DND-41 (cell line): ENCODE results near the gene TMEM175.
"Not testable (repeated sequence)": the region's sequence is repeated elsewhere in the genome, so short reads cannot be mapped to it uniquely, and the experiment has no call there.

Experiments used
- CTCF ChIP-seq: IDR thresholded peaks from 2 replicates; pipeline ENCODE4 v1.5.1; 2012; ENCODE audit warnings: borderline replicate concordance, low read length, moderate library complexity, mild to moderate bottlenecking; ENCODE audit not compliant: poor library complexity, severe bottlenecking; ENCODE audit errors: extremely low read depth
- EZH2 ChIP-seq: IDR thresholded peaks from 3 replicates; pipeline ENCODE4 v1.6.1; 2012; ENCODE audit warnings: borderline replicate concordance, low read depth, mild to moderate bottlenecking, moderate library complexity, low read length, inconsistent platforms; ENCODE audit not compliant: severe bottlenecking

DNA sequence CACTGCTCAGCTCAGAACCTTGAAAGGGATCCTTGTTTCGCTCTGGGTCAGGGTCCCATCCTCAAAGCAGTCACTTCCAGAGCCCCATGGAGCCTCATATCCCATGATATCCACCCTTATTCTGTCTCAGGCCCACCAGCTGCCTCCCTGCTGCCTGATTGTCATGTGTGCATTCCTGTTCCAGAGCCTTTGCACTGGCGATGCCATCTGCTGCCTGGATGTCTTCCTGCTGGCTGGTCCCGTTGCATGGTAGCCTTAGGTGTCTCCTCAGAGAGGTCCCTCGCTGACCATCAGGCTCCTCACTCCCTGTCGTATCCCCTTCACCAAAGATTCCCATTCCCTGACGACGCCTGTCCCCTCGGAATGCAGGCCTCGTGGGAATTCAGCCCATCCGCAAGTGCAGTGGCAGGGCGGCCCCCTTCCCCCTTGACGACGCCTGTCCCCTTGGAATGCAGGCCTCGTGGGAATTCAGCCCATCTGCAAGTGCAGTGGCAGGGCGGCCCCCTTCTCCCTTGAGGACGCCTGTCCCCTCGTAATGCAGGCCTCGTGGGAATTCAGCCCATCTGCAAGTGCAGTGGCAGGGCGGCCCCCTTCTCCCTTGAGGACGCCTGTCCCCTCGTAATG lies 67.1 kb downstream of the TMEM175 start:
- TF ChIP-seq CTCF, EZH2: not testable (repeated sequence)
